SK-N-MC (cell line): ENCODE results near the gene NLGN1.
"Not testable (repeated sequence)": the region's sequence is repeated elsewhere in the genome, so short reads cannot be mapped to it uniquely, and the experiment has no call there.

Source experiments
- DNase-seq: peaks from one replicate; pipeline ENCODE4 v3.0.0-alpha.2; 2011; ENCODE audit warnings: low read depth, low spot score
- H3K27ac ChIP-seq: fragments of 200-600 bp; sonication (generic); 2 replicates; pipeline ENCODE4 v1.5.1; 2016; ENCODE audit warnings: mixed run types
- H3K36me3 ChIP-seq: fragments of 200-600 bp; sonication (generic); 2 replicates; pipeline ENCODE4 v1.6.1; 2017; ENCODE audit warnings: antibody characterized with exemption, low read length, mixed read lengths; ENCODE audit not compliant: insufficient read depth
- H3K4me3 ChIP-seq: fragments of 200-600 bp; sonication (generic); 2 replicates; pipeline ENCODE4 v1.5.1; 2016
- H3K9ac ChIP-seq: fragments of 200-600 bp; sonication (generic); 2 replicates; pipeline ENCODE4 v1.8.0; 2017; ENCODE audit warnings: mixed run types, mixed read lengths; ENCODE audit not compliant: insufficient read length
- H3K9me3 ChIP-seq: fragments of 200-600 bp; sonication (generic); 2 replicates; pipeline ENCODE4 v1.6.1; 2017; ENCODE audit warnings: low read depth, mild to moderate bottlenecking, antibody characterized with exemption, low read length, moderate library complexity, mixed read lengths
- EZH2 ChIP-seq: fragments of 200-600 bp; sonication (generic); IDR thresholded peaks from one replicate; pipeline ENCODE4 v1.6.1; 2017; ENCODE audit warnings: antibody characterized with exemption
- FOXP2 ChIP-seq: optimal IDR thresholded peaks from 2 replicates; pipeline ENCODE3; 2011; ENCODE audit warnings: mild to moderate bottlenecking, moderate library complexity; ENCODE audit not compliant: insufficient read depth; ENCODE audit errors: extremely low read length, control extremely low read depth
- POLR2AphosphoS5 ChIP-seq: IDR thresholded peaks from 2 replicates; pipeline ENCODE4 v1.6.1; 2012; ENCODE audit warnings: mild to moderate bottlenecking, low read depth, low read length, borderline replicate concordance

Gene NLGN1

GRCh38 chr3:173529062-173529711 is 131.6 kb downstream of the NLGN1 start:
- no peak overlapping the region for H3K4me3 ChIP-seq
- TF ChIP-seq POLR2AphosphoS5 (no peak), FOXP2 (no peak), EZH2 (no peak)
- H3K27ac ChIP-seq, result no peak overlapping the region
- DNase-seq, result no peak
- no peaks in the 10 kb centered on the region; the same call in 1 of the 2 replicates for H3K9me3 ChIP-seq
- H3K9ac ChIP-seq, result no peak overlapping the region
- H3K36me3 ChIP-seq, result no peaks in the 10 kb centered on the region

GRCh38 chr3:173531602-173532001 is 134.1 kb downstream of the NLGN1 start:
- H3K4me3 ChIP-seq, result no peak overlapping the region
- H3K9ac ChIP-seq, result no peak overlapping the region
- no peak overlapping the region for H3K27ac ChIP-seq
- TF ChIP-seq EZH2, result no peak
- TF ChIP-seq POLR2AphosphoS5, result no peak
- no peak for TF ChIP-seq FOXP2
- no peaks in the 10 kb centered on the region; the same call in 1 of the 2 replicates for H3K9me3 ChIP-seq
- no peaks in the 10 kb centered on the region for H3K36me3 ChIP-seq
- DNase-seq, result no peak

- Histone ChIP-seq H3K9me3 (no peaks in the 10 kb centered on the region), H3K36me3 (no peaks in the 10 kb centered on the region), H3K27ac (no peak overlapping the region), H3K4me3 (no peak overlapping the region), H3K9ac (no peak overlapping the region)
- DNase-seq, result no peak
- TF ChIP-seq POLR2AphosphoS5 (no peak), EZH2 (no peak), FOXP2 (no peak)
Observed at GRCh38 chr3:173538410-173538809, 140.9 kb downstream of the NLGN1 start.

GRCh38 chr3:173545590-173545989 is 148.0 kb downstream of the NLGN1 start:
- not testable (repeated sequence) for DNase-seq, H3K4me3 ChIP-seq, H3K27ac ChIP-seq, H3K9ac ChIP-seq, H3K36me3 ChIP-seq, H3K9me3 ChIP-seq

- TF ChIP-seq POLR2AphosphoS5 (no peak), EZH2 (no peak), FOXP2 (no peak)
- H3K36me3 ChIP-seq, result no peaks in the 10 kb centered on the region
- H3K9ac ChIP-seq, result no peak overlapping the region
- no peak for DNase-seq
- no peaks in the 10 kb centered on the region for H3K9me3 ChIP-seq
- H3K4me3 ChIP-seq, result no peak overlapping the region
- H3K27ac ChIP-seq, result no peak overlapping the region
Observed at GRCh38 chr3:173547070-173547469, 149.5 kb downstream of the NLGN1 start.

- Histone ChIP-seq H3K27ac (no peak overlapping the region), H3K36me3 (no peaks in the 10 kb centered on the region), H3K9me3 (no peaks in the 10 kb centered on the region), H3K9ac (no peak overlapping the region), H3K4me3 (no peak overlapping the region)
- TF ChIP-seq POLR2AphosphoS5, result no peak
- no peak for DNase-seq
Observed at GRCh38 chr3:173548261-173548660, 150.7 kb downstream of the NLGN1 start.

GRCh38 chr3:173552526-173552925 is 155.0 kb downstream of the NLGN1 start:
- Histone ChIP-seq H3K9ac (no peak overlapping the region), H3K4me3 (no peak overlapping the region), H3K36me3 (no peaks in the 10 kb centered on the region), H3K9me3 (no peaks in the 10 kb centered on the region), H3K27ac (no peak overlapping the region)
- TF ChIP-seq POLR2AphosphoS5 (no peak), EZH2 (no peak), FOXP2 (no peak)
- no peak for DNase-seq

GRCh38 chr3:173553635-173554280 is 156.2 kb downstream of the NLGN1 start:
- Histone ChIP-seq H3K36me3 (no peaks in the 10 kb centered on the region), H3K9ac (no peak overlapping the region), H3K9me3 (no peaks in the 10 kb centered on the region), H3K4me3 (no peak overlapping the region), H3K27ac (no peak overlapping the region)
- TF ChIP-seq POLR2AphosphoS5 (no peak), EZH2 (no peak), FOXP2 (no peak)
- DNase-seq, result peak; percentile 34

GRCh38 chr3:173556546-173556945 is 159.0 kb downstream of the NLGN1 start:
- TF ChIP-seq FOXP2 (no peak), EZH2 (no peak), POLR2AphosphoS5 (no peak)
- DNase-seq, result no peak
- no peak overlapping the region for H3K27ac ChIP-seq
- no peaks in the 10 kb centered on the region for H3K9me3 ChIP-seq
- no peak overlapping the region for H3K4me3 ChIP-seq
- H3K36me3 ChIP-seq, result no peaks in the 10 kb centered on the region
- no peak overlapping the region for H3K9ac ChIP-seq
